22Rv1 (cell line): ENCODE data around the gene ARHGEF19.

Source experiments
- ZFX ChIP-seq: fragments of 450-650 bp; IDR thresholded peaks from 2 replicates; pipeline ENCODE4 v1.6.1; 2017; ENCODE audit warnings: antibody characterized with exemption, borderline replicate concordance
- TF ChIP-seq, protein P1 (sequence below): fragments of 450-650 bp; IDR thresholded peaks from 2 replicates; pipeline ENCODE4 v1.5.1; 2017; ENCODE audit warnings: mild to moderate bottlenecking

- TF ChIP-seq, protein P1, sequence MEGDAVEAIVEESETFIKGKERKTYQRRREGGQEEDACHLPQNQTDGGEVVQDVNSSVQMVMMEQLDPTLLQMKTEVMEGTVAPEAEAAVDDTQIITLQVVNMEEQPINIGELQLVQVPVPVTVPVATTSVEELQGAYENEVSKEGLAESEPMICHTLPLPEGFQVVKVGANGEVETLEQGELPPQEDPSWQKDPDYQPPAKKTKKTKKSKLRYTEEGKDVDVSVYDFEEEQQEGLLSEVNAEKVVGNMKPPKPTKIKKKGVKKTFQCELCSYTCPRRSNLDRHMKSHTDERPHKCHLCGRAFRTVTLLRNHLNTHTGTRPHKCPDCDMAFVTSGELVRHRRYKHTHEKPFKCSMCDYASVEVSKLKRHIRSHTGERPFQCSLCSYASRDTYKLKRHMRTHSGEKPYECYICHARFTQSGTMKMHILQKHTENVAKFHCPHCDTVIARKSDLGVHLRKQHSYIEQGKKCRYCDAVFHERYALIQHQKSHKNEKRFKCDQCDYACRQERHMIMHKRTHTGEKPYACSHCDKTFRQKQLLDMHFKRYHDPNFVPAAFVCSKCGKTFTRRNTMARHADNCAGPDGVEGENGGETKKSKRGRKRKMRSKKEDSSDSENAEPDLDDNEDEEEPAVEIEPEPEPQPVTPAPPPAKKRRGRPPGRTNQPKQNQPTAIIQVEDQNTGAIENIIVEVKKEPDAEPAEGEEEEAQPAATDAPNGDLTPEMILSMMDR = no peak
- no peak for TF ChIP-seq ZFX
Measured at GRCh38 chr1:16237343-16237830, 24.9 kb upstream of the ARHGEF19 start.
